Hepatocyte (in vitro differentiated cells): ENCODE results near the gene LRRC46.

ENCODE experiments used
- CTCF ChIP-seq: fragments of 200-600 bp; sonication (generic); IDR thresholded peaks from 2 replicates; pipeline ENCODE4 v1.5.1; 2016; ENCODE audit warnings: antibody characterized with exemption, mild to moderate bottlenecking; ENCODE audit not compliant: poor library complexity
- EZH2 ChIP-seq: fragments of 200-600 bp; sonication (generic); IDR thresholded peaks from 2 replicates; pipeline ENCODE4 v1.6.1; 2016; ENCODE audit warnings: antibody characterized with exemption, mild to moderate bottlenecking, borderline replicate concordance

GRCh38 chr17:47840001-47840741 is 8.7 kb downstream of the LRRC46 start:
- no peak for TF ChIP-seq CTCF
- no peak for TF ChIP-seq EZH2
